Endothelial cell of umbilical vein (primary cell): ENCODE results near the gene LONRF2. TPM values are rescaled to one million over a fixed set of nuclear protein-coding genes. Genes with fewer than 3 reads are reported as not detected.

Experiments used
- BruUV-seq: library from RNA; stranded (reverse); fragments of 400-500 nt; replicated peaks from 2 replicates; lab custom pipeline; 2021; lab: Mats Ljungman, UMichigan
- CTCF ChIA-PET: fragments of 300-600, 350-600 bp; sonication (Branson Sonifier 250); formaldehyde crosslinking; loops from one replicate; lab custom pipeline; 2021; ENCODE audit warnings: antibody characterized with exemption, inconsistent platforms; lab: Charles Lee
- POLR2A ChIA-PET: fragments of 300-600, 350-600 bp; sonication (Branson Sonifier 250); formaldehyde crosslinking; loops from one replicate; lab custom pipeline; 2021; ENCODE audit warnings: antibody characterized with exemption, inconsistent platforms; lab: Charles Lee
- DNase-seq: peaks from one replicate; pipeline ENCODE4 v3.0.0-alpha.2; 2011; ENCODE audit warnings: low read depth, low spot score
- FAIRE-seq: peaks from 2 replicates; lab custom pipeline; 2011; peaks lifted over from hg19 to GRCh38; lab: Jason Lieb, UNC
- H2AFZ ChIP-seq: 2 replicates; pipeline ENCODE4 v1.6.0; 2012; ENCODE audit warnings: low read depth, low read length, control low read depth, inconsistent platforms
- H3K27ac ChIP-seq: 2 replicates; pipeline ENCODE4 v1.5.1; 2011; ENCODE audit warnings: low read depth, mild to moderate bottlenecking, control low read depth, low read length, moderate library complexity; ENCODE audit not compliant: insufficient read depth
- H3K27me3 ChIP-seq, 2 experiments: 2 replicates each; pipeline versions ENCODE4 v1.6.0 to v1.6.1; 2011; ENCODE audit warnings: low read length in 2 of 2, mixed read lengths in 1 of 2; ENCODE audit not compliant: control insufficient read depth in 2 of 2, insufficient read depth in 2 of 2
- H3K36me3 ChIP-seq, 2 experiments: 2 replicates in 1 of 2; 3 replicates in 1 of 2; pipeline ENCODE4 v1.5.1; 2011; ENCODE audit warnings: low read length in 2 of 2, mild to moderate bottlenecking in 1 of 2, moderate library complexity in 1 of 2; ENCODE audit not compliant: control insufficient read depth in 2 of 2, insufficient read depth in 2 of 2; ENCODE audit errors: extremely low read depth in 1 of 2
- H3K4me1 ChIP-seq: 3 replicates; pipeline ENCODE4 v1.5.1; 2011; ENCODE audit warnings: mild to moderate bottlenecking, low read length; ENCODE audit not compliant: control insufficient read depth, insufficient read depth; ENCODE audit errors: extremely low read depth
- H3K4me2 ChIP-seq: 2 replicates; pipeline ENCODE4 v1.6.1; 2011; ENCODE audit warnings: low read length, control low read depth, mixed read lengths; ENCODE audit not compliant: insufficient read depth
- H3K4me3 ChIP-seq, 3 experiments: fragments of 200-600 bp in 1 of 3; sonication (generic), shearing (Covaris generic) in 1 of 3; replicated peaks in 1 of 3; 2 replicates each; pipeline ENCODE4 v1.5.1; 2011 to 2016; ENCODE audit warnings: control low read depth in 3 of 3, low read length in 3 of 3, mild to moderate bottlenecking in 2 of 3, inconsistent platforms in 1 of 3, low read depth in 1 of 3, moderate library complexity in 1 of 3; ENCODE audit not compliant: insufficient read depth in 1 of 3
- H3K79me2 ChIP-seq: 2 replicates; pipeline ENCODE4 v1.6.0; 2012; ENCODE audit warnings: low read length, inconsistent platforms; ENCODE audit not compliant: control insufficient read depth, insufficient read depth
- H3K9ac ChIP-seq: replicated peaks from 2 replicates; pipeline ENCODE3; 2011; ENCODE audit warnings: low read length, control low read depth; ENCODE audit not compliant: insufficient read depth; ENCODE audit errors: extremely low read depth
- H3K9me1 ChIP-seq: replicated peaks from 3 replicates; pipeline ENCODE4 v1.6.0; 2011; ENCODE audit warnings: mild to moderate bottlenecking, low read length; ENCODE audit not compliant: control insufficient read depth, insufficient read depth; ENCODE audit errors: extremely low read depth
- H3K9me3 ChIP-seq: replicated peaks from 2 replicates; pipeline ENCODE4 v1.5.1; 2012; ENCODE audit warnings: low read length, inconsistent platforms; ENCODE audit not compliant: control insufficient read depth, insufficient read depth
- H4K20me1 ChIP-seq: replicated peaks from 2 replicates; pipeline ENCODE3; 2011; ENCODE audit warnings: mild to moderate bottlenecking, low read length; ENCODE audit not compliant: control insufficient read depth, insufficient read depth; ENCODE audit errors: extremely low read depth
- CTCF ChIP-seq, 2 donors: IDR thresholded peaks; 1 replicate in 1 of 2; 2 replicates in 1 of 2; pipeline ENCODE4 v1.5.1; 2011; ENCODE audit warnings: low read length in 2 of 2, mild to moderate bottlenecking in 2 of 2, moderate library complexity in 2 of 2, control low read depth in 1 of 2, inconsistent platforms in 1 of 2, low read depth in 1 of 2; ENCODE audit not compliant: insufficient read depth in 1 of 2; ENCODE audit errors: extremely low read depth in 1 of 2
- EZH2 ChIP-seq: IDR thresholded peaks from 2 replicates; pipeline ENCODE4 v1.6.1; 2012; ENCODE audit warnings: borderline replicate concordance, low read depth, mild to moderate bottlenecking, moderate library complexity, low read length, inconsistent platforms; ENCODE audit not compliant: severe bottlenecking
- FOS ChIP-seq: IDR thresholded peaks from 2 replicates; pipeline ENCODE4 v1.6.1; 2011; ENCODE audit warnings: mild to moderate bottlenecking, low read length, moderate library complexity, borderline replicate concordance; ENCODE audit not compliant: insufficient read depth
- GATA2 ChIP-seq: IDR thresholded peaks from 2 replicates; pipeline ENCODE4 v1.7.0; 2011; ENCODE audit warnings: low read depth, mild to moderate bottlenecking, moderate library complexity, mixed read lengths, low read length; ENCODE audit not compliant: insufficient read length, insufficient read depth
- JUN ChIP-seq: IDR thresholded peaks from 2 replicates; pipeline ENCODE4 v1.6.1; 2011; ENCODE audit warnings: borderline replicate concordance, low read depth; ENCODE audit not compliant: insufficient read length, insufficient read depth
- MYC ChIP-seq: IDR thresholded peaks from one replicate; pipeline ENCODE4 v1.6.1; 2011; ENCODE audit warnings: mild to moderate bottlenecking, low read depth, low read length
- POLR2A ChIP-seq: IDR thresholded peaks from 2 replicates; pipeline ENCODE4 v1.6.1; 2012; ENCODE audit warnings: low read depth, mild to moderate bottlenecking, control low read depth, low read length
- POLR2AphosphoS5 ChIP-seq: IDR thresholded peaks from 2 replicates; pipeline ENCODE4 v1.6.1; 2012; ENCODE audit warnings: low read depth, mild to moderate bottlenecking, control low read depth, low read length, moderate library complexity; ENCODE audit not compliant: insufficient read depth
- dilution Hi-C: fragments of 300-500 bp; cut with MboI; formaldehyde crosslinking; loops from one replicate; pipeline ENCODE4 v1.15.0; 2019; ENCODE audit warnings: low sequenced_read_pairs; ENCODE audit not compliant: extremely low pct_ligation_motif_present
- intact Hi-C: fragments of 100-400 bp; cut with micrococcal nuclease; formaldehyde crosslinking; loops from one replicate; pipeline ENCODE4 v1.10.0; 2022
- polyA plus RNA-seq, 4 experiments: library from polyadenylated mRNA; depleted of rRNA in 3 of 4; stranded (reverse) in 3 of 4; unstranded in 1 of 4; fragments of >200 nt; gene quantifications; 2 replicates each; pipeline versions ENCODE4 v1.2.1 to v1.2.3, GENCODE V29; 2011 to 2012; ENCODE audit warnings: missing spikeins in 1 of 4
- total RNA-seq: library from RNA; stranded (reverse); gene quantifications from 2 replicates; pipeline ENCODE4 v1.2.3, GENCODE V29; 2021
- TF ChIP-seq, protein P1 (sequence below): IDR thresholded peaks from 2 replicates; pipeline ENCODE4 v1.6.1; 2011; ENCODE audit not compliant: insufficient read depth, insufficient read length

The LONRF2 gene
- total and polyA plus RNA-seq, 2 donors (not counting 3 experiments of a cell fraction or from before 2014, with no cell fraction given), result 0.03 TPM; not detected in 1

- BruUV-seq, result no TSS peak
- no peaks in the 10 kb centered on the region for H3K9me1 ChIP-seq
- no peak overlapping the region for H3K4me3 ChIP-seq
- H4K20me1 ChIP-seq, result no peaks in the 10 kb centered on the region
- H3K36me3 ChIP-seq, result no peaks in the 10 kb centered on the region
- FAIRE-seq (no peak), DNase-seq (no peak)
- TF ChIP-seq JUN (no peak), GATA2 (no peak), POLR2AphosphoS5 (no peak), MYC (no peak), FOS (no peak), POLR2A (no peak), CTCF (IDR thresholded peaks at IDR 0.05; ENCODE audit: extremely low read depth in 1 of 2, insufficient read depth in 1 of 2, low read depth in 1 of 2, low read length in 2 of 2) (no peak), EZH2 (no peak)
- TF ChIP-seq, protein P1, sequence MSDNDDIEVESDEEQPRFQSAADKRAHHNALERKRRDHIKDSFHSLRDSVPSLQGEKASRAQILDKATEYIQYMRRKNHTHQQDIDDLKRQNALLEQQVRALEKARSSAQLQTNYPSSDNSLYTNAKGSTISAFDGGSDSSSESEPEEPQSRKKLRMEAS, result no peak
- H3K4me2 ChIP-seq, result no peak overlapping the region
- no peak overlapping the region for H2AFZ ChIP-seq
- no peak overlapping the region for H3K9ac ChIP-seq
- H3K4me1 ChIP-seq, result no peaks in the 10 kb centered on the region
- dilution Hi-C loops (no loop called here), intact Hi-C loops (no loop called here)
- CTCF ChIA-PET, result interaction anchor here (3.7 kb wide), 1 partner anchor 420 kb away, joined by 108 read pairs; no protein-coding TSS in a partner anchor
- no peak overlapping the region for H3K27ac ChIP-seq
- peaks cover 0 to 3% of the 10 kb centered on the region in 2 experiments for H3K27me3 ChIP-seq
- POLR2A ChIA-PET, result no interaction called here
- no peaks in the 10 kb centered on the region for H3K9me3 ChIP-seq
- no peaks in the 10 kb centered on the region for H3K79me2 ChIP-seq
Measured at GRCh38 chr2:100239486-100240210, 82.7 kb downstream of the LONRF2 start.
